GDM1 (cell line): Measurements from ENCODE around the gene S100Z.
"Not testable (repeated sequence)": the region's sequence is repeated elsewhere in the genome, so short reads cannot be mapped to it uniquely, and the experiment has no call there.

Source experiments
- DNase-seq: peaks from one replicate; lab custom pipeline; 2025; lab: John Stamatoyannopoulos, UW

S100Z gene

GRCh38 chr5:76826416-76826815 is 23.4 kb upstream of the S100Z start:
- not testable (repeated sequence) for DNase-seq

GRCh38 chr5:76831110-76831452 is 18.7 kb upstream of the S100Z start:
- DNase-seq: no peak

- DNase-seq: no peak
These were observed 13.6 kb upstream of the S100Z start for GRCh38 chr5:76836181-76836580.

GRCh38 chr5:76836585-76836984 is 13.2 kb upstream of the S100Z start:
- no peak for DNase-seq

GRCh38 chr5:76838481-76839261 is 11.1 kb upstream of the S100Z start:
- DNase-seq: no peak

- DNase-seq: no peak
These were observed 8.5 kb upstream of the S100Z start for GRCh38 chr5:76841361-76841760.

GRCh38 chr5:76845890-76846289 is 3.9 kb upstream of the S100Z start:
- DNase-seq: no peak

GRCh38 chr5:76850543-76851145 is 830 bp downstream of the S100Z start:
- no peak for DNase-seq

- peak; percentile 32 for DNase-seq
These were observed 2.0 kb downstream of the S100Z start for GRCh38 chr5:76851728-76852369.

GRCh38 chr5:76852772-76853171 is 3.0 kb downstream of the S100Z start:
- DNase-seq: no peak

- not testable (repeated sequence) for DNase-seq
These were observed 3.9 kb downstream of the S100Z start for GRCh38 chr5:76853741-76854140.

- no peak for DNase-seq
These were observed 4.8 kb downstream of the S100Z start for GRCh38 chr5:76854644-76855043.

GRCh38 chr5:76855501-76855900 is 5.7 kb downstream of the S100Z start:
- DNase-seq: not testable (repeated sequence)

- DNase-seq: peak; percentile 95
These were observed 6.1 kb downstream of the S100Z start for GRCh38 chr5:76855961-76856360.

- DNase-seq: peak; percentile 21
These were observed 7.0 kb downstream of the S100Z start for GRCh38 chr5:76856800-76857199.

- DNase-seq: no peak
These were observed 9.9 kb downstream of the S100Z start for GRCh38 chr5:76859591-76860247.

GRCh38 chr5:76861612-76862011 is 11.8 kb downstream of the S100Z start:
- no peak for DNase-seq

GRCh38 chr5:76863001-76863400 is 13.2 kb downstream of the S100Z start:
- no peak for DNase-seq

GRCh38 chr5:76866503-76866902 is 16.7 kb downstream of the S100Z start:
- no peak for DNase-seq

- no peak for DNase-seq
These were observed 17.2 kb downstream of the S100Z start for GRCh38 chr5:76867038-76867437.

- DNase-seq: peak; percentile 38
These were observed 18.2 kb downstream of the S100Z start for GRCh38 chr5:76867827-76868693.

- DNase-seq: no peak
These were observed 20.2 kb downstream of the S100Z start for GRCh38 chr5:76870046-76870445.
